Ishikawa (cell line): Measurements from ENCODE around the gene SPCS3.

Experiments
- EGR1 ChIP-seq: IDR thresholded peaks from 2 replicates; pipeline ENCODE4 v1.6.1; 2012
- EP300 ChIP-seq: IDR thresholded peaks from 2 replicates; pipeline ENCODE4 v1.6.1; 2012; ENCODE audit warnings: borderline replicate concordance

- TF ChIP-seq EGR1, result no peak
- TF ChIP-seq EP300, result no peak
Observed at GRCh38 chr4:176274441-176274840, 45.3 kb upstream of the SPCS3 start.
